PC-3 (cell line): ENCODE results near the gene FLNC. TPM values are rescaled to one million over a fixed set of nuclear protein-coding genes. Genes with fewer than 3 reads are reported as not detected.

Experiments
- ATAC-seq: fragments of 200-7000 bp; cut with Tn5 transposase; 2 replicates; pipeline ENCODE4 v1.9.1; 2020; ENCODE audit warnings: mild to moderate bottlenecking, moderate library complexity
- BruUV-seq: library from RNA; stranded (reverse); fragments of 400-500 nt; replicated peaks from 2 replicates; lab custom pipeline; 2021; lab: Mats Ljungman, UMichigan
- CTCF ChIA-PET: fragments of 300-600 bp; sonication (Branson Sonifier 250); formaldehyde crosslinking; loops from one replicate; lab custom pipeline; 2022; ENCODE audit warnings: antibody characterized with exemption; lab: Charles Lee
- POLR2A ChIA-PET: fragments of 300-600 bp; sonication (Branson Sonifier 250); formaldehyde crosslinking; loops from one replicate; lab custom pipeline; 2022; ENCODE audit warnings: antibody characterized with exemption; ENCODE audit not compliant: unreplicated experiment; lab: Charles Lee
- DNase-seq: peaks from one replicate; pipeline ENCODE4 v3.0.0-alpha.2; 2015
- H2AFZ ChIP-seq: fragments of 300-600 bp; sonication (generic); 2 replicates; pipeline ENCODE4 v1.6.0; 2016; ENCODE audit warnings: antibody characterized with exemption, low read length
- H3F3A ChIP-seq: fragments of 300-600 bp; sonication (generic); one replicate; pipeline ENCODE4 v1.6.0; 2017; ENCODE audit warnings: antibody characterized with exemption, low read length, control low read depth, mild to moderate bottlenecking; ENCODE audit not compliant: unreplicated experiment
- H3K27ac ChIP-seq: fragments of 300-600 bp; sonication (generic); 2 replicates; pipeline ENCODE4 v1.5.1; 2016; ENCODE audit warnings: mild to moderate bottlenecking, low read length
- H3K27me3 ChIP-seq: fragments of 300-600 bp; sonication (generic); 2 replicates; pipeline ENCODE4 v1.6.1; 2016; ENCODE audit warnings: low read length, mixed read lengths
- H3K36me3 ChIP-seq: fragments of 300-600 bp; sonication (generic); 2 replicates; pipeline ENCODE4 v1.6.1; 2016; ENCODE audit warnings: low read depth, mixed run types, low read length, mixed read lengths
- H3K4me1 ChIP-seq: fragments of 300-600 bp; sonication (generic); 2 replicates; pipeline ENCODE4 v1.5.1; 2016; ENCODE audit warnings: low read length; ENCODE audit not compliant: insufficient read depth
- H3K4me2 ChIP-seq: fragments of 300-600 bp; sonication (generic); 2 replicates; pipeline ENCODE4 v1.6.0; 2016; ENCODE audit warnings: low read length
- H3K4me3 ChIP-seq: fragments of 300-600 bp; sonication (generic); 2 replicates; pipeline ENCODE4 v1.5.1; 2016; ENCODE audit warnings: mild to moderate bottlenecking, low read length, mixed read lengths
- H3K79me2 ChIP-seq: fragments of 300-600 bp; sonication (generic); 2 replicates; pipeline ENCODE4 v1.6.1; 2017; ENCODE audit warnings: low read length, mixed read lengths
- H3K9ac ChIP-seq: fragments of 300-600 bp; sonication (generic); 2 replicates; pipeline ENCODE4 v1.6.0; 2016; ENCODE audit warnings: mild to moderate bottlenecking, low read length
- H3K9me2 ChIP-seq: fragments of 300-600 bp; sonication (generic); replicated peaks from 2 replicates; pipeline ENCODE4 v1.6.1; 2016; ENCODE audit warnings: mixed run types, low read length, mixed read lengths
- H3K9me3 ChIP-seq: fragments of 300-600 bp; sonication (generic); 2 replicates; pipeline ENCODE4 v1.6.1; 2016; ENCODE audit warnings: low read length, mixed read lengths
- H4K20me1 ChIP-seq: fragments of 300-600 bp; sonication (generic); 2 replicates; pipeline ENCODE4 v1.6.1; 2016; ENCODE audit warnings: low read length, mixed read lengths
- EZH2 ChIP-seq: fragments of 300-600 bp; sonication (generic); IDR thresholded peaks from one replicate; pipeline ENCODE4 v1.6.1; 2017; ENCODE audit warnings: antibody characterized with exemption, mild to moderate bottlenecking, low read length; ENCODE audit not compliant: unreplicated experiment
- EZH2phosphoT487 ChIP-seq: fragments of 300-600 bp; sonication (generic); IDR thresholded peaks from 2 replicates; pipeline ENCODE4 v1.6.1; 2018; ENCODE audit warnings: mild to moderate bottlenecking, antibody characterized with exemption, low read length, borderline replicate concordance
- intact Hi-C: fragments of 100-400 bp; cut with micrococcal nuclease; formaldehyde crosslinking; loops from 2 replicates; pipeline ENCODE4 v1.9.0; 2023
- total RNA-seq: library from RNA; depleted of rRNA; stranded (reverse); fragments of >200 nt; gene quantifications from 2 replicates; pipeline ENCODE4 v1.2.3, GENCODE V29; 2014
- TF ChIP-seq, protein P1 (sequence below): fragments of 300-600 bp; sonication (generic); conservative IDR thresholded peaks from 2 replicates; pipeline ENCODE4 v1.5.1; 2017; ENCODE audit warnings: antibody characterized with exemption, low read depth, mild to moderate bottlenecking, low read length

Gene FLNC
- total RNA-seq, 1 experiment from 2014 or later: 88.7 TPM

DNA sequence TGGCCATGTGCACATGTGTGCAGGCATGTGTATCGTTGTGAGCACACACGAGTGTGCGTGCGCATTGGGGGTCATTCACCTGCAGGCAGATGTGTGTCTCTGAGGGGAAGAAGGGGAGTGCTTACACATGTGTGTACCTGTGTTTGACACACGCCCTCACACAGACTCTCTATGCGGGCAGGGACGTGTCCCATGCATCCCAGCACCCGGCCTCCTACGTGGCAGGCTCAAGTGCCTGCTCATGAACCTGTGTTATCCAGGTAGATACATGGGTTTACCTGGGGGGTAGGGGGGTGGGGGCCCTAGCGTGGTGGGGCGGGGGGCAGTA, 61.7 kb downstream of the FLNC start:
- no peak for TF ChIP-seq EZH2phosphoT487
- no peak for TF ChIP-seq EZH2
- TF ChIP-seq, protein P1, sequence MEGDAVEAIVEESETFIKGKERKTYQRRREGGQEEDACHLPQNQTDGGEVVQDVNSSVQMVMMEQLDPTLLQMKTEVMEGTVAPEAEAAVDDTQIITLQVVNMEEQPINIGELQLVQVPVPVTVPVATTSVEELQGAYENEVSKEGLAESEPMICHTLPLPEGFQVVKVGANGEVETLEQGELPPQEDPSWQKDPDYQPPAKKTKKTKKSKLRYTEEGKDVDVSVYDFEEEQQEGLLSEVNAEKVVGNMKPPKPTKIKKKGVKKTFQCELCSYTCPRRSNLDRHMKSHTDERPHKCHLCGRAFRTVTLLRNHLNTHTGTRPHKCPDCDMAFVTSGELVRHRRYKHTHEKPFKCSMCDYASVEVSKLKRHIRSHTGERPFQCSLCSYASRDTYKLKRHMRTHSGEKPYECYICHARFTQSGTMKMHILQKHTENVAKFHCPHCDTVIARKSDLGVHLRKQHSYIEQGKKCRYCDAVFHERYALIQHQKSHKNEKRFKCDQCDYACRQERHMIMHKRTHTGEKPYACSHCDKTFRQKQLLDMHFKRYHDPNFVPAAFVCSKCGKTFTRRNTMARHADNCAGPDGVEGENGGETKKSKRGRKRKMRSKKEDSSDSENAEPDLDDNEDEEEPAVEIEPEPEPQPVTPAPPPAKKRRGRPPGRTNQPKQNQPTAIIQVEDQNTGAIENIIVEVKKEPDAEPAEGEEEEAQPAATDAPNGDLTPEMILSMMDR: no peak
- no TSS peak for BruUV-seq
- Histone ChIP-seq H3K79me2 (no peaks in the 10 kb centered on the region), H3K27ac (no peak overlapping the region), H3K4me3 (peak overlapping the region; percentile 73; the same call in 1 of the 2 replicates), H3K4me1 (peaks cover 35% of the 10 kb centered on the region), H3K9ac (no peak overlapping the region), H3K4me2 (peak overlapping the region; percentile 84), H4K20me1 (no peaks in the 10 kb centered on the region), H3K9me2 (no peaks in the 10 kb centered on the region), H3K36me3 (no peaks in the 10 kb centered on the region), H3K27me3 (no peaks in the 10 kb centered on the region), H2AFZ (no peak overlapping the region), H3F3A (no peaks in the 10 kb centered on the region), H3K9me3 (no peaks in the 10 kb centered on the region)
- intact Hi-C loops: no loop called here
- DNase-seq (no peak), ATAC-seq (no peak)
- POLR2A ChIA-PET: no interaction called here
- CTCF ChIA-PET: no interaction called here

DNA sequence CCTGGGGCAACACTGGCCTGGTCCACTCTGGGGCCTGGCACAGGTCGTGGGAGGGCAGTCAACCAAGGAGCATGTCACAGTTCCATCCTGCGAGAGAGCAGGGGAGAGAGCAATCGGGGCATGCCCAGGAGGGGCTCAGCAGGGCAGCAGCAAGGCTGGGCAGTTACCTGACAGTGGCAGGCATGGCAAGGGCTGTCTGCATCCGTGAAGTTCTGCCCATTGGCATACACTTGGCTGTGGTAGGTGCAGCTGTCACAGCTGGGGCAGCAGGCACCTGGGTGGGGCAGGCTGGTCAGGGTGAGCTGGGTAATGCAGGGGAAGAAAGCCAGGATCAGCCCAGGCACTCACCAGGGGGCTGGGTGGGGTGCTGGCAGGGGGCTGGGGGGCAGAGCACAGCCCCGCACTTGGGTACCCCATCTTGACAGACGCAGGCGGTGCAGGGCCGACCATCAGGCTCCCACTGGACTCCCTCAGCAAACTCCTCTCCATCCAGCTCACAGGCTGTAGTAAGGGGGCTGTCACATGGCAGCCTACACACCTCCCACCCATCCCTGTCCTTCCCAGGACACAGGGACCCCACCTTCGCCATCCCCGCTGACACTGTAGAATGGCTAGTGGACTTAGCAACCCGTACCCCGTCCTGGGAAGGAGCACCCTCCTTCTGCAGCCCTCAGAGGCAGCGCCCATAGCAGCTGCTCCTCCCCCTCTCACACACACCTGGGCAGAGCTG, 62.5 kb downstream of the FLNC start:
- Histone ChIP-seq H3K4me3 (peak overlapping the region; percentile 30; the same call in 1 of the 2 replicates), H3K9me3 (no peaks in the 10 kb centered on the region), H4K20me1 (no peaks in the 10 kb centered on the region), H3K9me2 (no peaks in the 10 kb centered on the region), H3F3A (no peaks in the 10 kb centered on the region), H3K79me2 (no peaks in the 10 kb centered on the region), H3K9ac (no peak overlapping the region), H3K4me2 (peak overlapping the region; percentile 79), H3K27ac (peak overlapping the region; percentile 57), H3K27me3 (no peaks in the 10 kb centered on the region), H3K4me1 (peaks cover 35% of the 10 kb centered on the region), H3K36me3 (no peaks in the 10 kb centered on the region), H2AFZ (peak overlapping the region; percentile 24; the same call in 1 of the 2 replicates)
- TF ChIP-seq EZH2 (no peak), EZH2phosphoT487 (no peak)
- TF ChIP-seq, protein P1: no peak
- BruUV-seq: no TSS peak
- ChIA-PET CTCF (no interaction called here), POLR2A (interaction anchor here (0.5 kb wide), 1 partner anchor 16 kb away, joined by 10 read pairs; no protein-coding TSS in a partner anchor)
- intact Hi-C loops: no loop called here
- DNase-seq (no peak), ATAC-seq (peak; percentile 35)
